Measurements from ENCODE around the gene IZUMO1. TPM values are rescaled to one million over a fixed set of nuclear protein-coding genes. Genes with fewer than 3 reads are reported as not detected.

The IZUMO1 gene
- total and polyA plus RNA-seq, 2 of the 4 experiments (the other 2 are of a cell fraction), result not detected

DNA sequence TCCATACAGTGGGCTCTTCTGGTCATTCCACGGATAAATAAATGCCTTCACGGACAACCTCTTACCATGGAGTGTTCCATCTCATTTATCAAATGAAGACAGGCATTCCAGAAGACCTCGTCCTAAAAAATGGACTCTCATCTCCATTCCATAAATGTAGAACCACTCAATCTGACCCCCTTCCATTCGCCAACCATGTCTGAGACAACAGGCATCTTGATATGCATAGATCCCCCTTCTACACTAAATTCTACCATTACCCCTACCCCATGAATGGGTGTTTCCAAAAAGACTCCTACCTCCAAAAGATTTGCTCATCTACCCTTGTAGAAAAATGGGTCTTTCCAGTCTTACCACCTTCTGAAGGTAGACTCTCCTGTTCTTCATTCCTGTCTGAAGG lies 15.3 kb downstream of the IZUMO1 start:
- Histone ChIP-seq H3K9me1 (ENCODE audit: insufficient read depth, low read length) (no peaks in the 10 kb centered on the region), H2AK5ac (ENCODE audit: low read depth, low read length) (no peak overlapping the region), H2BK20ac (ENCODE audit: low read depth, low read length) (no peak overlapping the region), H3K27me3 (ENCODE audit: control insufficient read depth, insufficient read depth, low read length) (peaks cover 14% of the 10 kb centered on the region), H3K23ac (ENCODE audit: low read depth, low read length) (no peak overlapping the region), H4K5ac (ENCODE audit: low read depth, low read length) (no peak overlapping the region), H2AFZ (replicated peaks; ENCODE audit: low read length, poor library complexity) (no peak overlapping the region), H3K36me3 (ENCODE audit: control insufficient read depth, insufficient read depth, low read length) (no peaks in the 10 kb centered on the region), H3K9ac (ENCODE audit: low read depth, low read length) (no peak overlapping the region), H2AK9ac (replicated peaks; ENCODE audit: low read depth, low read length, poor library complexity) (no peak overlapping the region), H3K56ac (ENCODE audit: extremely low read depth, insufficient read depth, low read length) (no peak overlapping the region), H4K20me1 (ENCODE audit: insufficient read depth, low read length) (no peaks in the 10 kb centered on the region), H3K4me2 (ENCODE audit: low read depth, low read length) (no peak overlapping the region), H3K4ac (ENCODE audit: low read depth, low read length) (no peak overlapping the region), H2BK15ac (ENCODE audit: low read depth, low read length) (no peak overlapping the region), H2BK5ac (ENCODE audit: low read depth, low read length, poor library complexity, severe bottlenecking) (no peak overlapping the region), H2BK120ac (ENCODE audit: low read depth, low read length) (no peak overlapping the region), H3K4me1 (ENCODE audit: control insufficient read depth, insufficient read depth, low read length) (no peaks in the 10 kb centered on the region), H3K4me3 (ENCODE audit: insufficient read depth, low read depth, low read length) (no peak overlapping the region), H3K27ac (ENCODE audit: insufficient read depth, low read length) (no peak overlapping the region), H4K8ac (ENCODE audit: low read depth in 2 of 2, low read length in 2 of 2) (no peak overlapping the region), H3K79me1 (ENCODE audit: low read depth in 1 of 2, low read length in 2 of 2) (no peaks in the 10 kb centered on the region), H3K18ac (ENCODE audit: low read depth, low read length) (no peak overlapping the region), H4K91ac (ENCODE audit: insufficient read depth, low read depth, low read length) (no peak overlapping the region), H3K9me3 (ENCODE audit: control insufficient read depth, insufficient read depth, low read length) (peaks cover 3% of the 10 kb centered on the region), H3K14ac (replicated peaks; ENCODE audit: low read depth, low read length) (no peak overlapping the region)
- no peak for TF ChIP-seq MXI1 (IDR thresholded peaks at IDR 0.05; ENCODE audit: borderline replicate concordance, low read depth, low read length)
- no peak for TF ChIP-seq CHD1 (IDR thresholded peaks at IDR 0.05; ENCODE audit: low read depth, low read length)
- TF ChIP-seq MAFK (IDR thresholded peaks at IDR 0.05; ENCODE audit: low read depth, low read length), result no peak
- TF ChIP-seq, protein P1, sequence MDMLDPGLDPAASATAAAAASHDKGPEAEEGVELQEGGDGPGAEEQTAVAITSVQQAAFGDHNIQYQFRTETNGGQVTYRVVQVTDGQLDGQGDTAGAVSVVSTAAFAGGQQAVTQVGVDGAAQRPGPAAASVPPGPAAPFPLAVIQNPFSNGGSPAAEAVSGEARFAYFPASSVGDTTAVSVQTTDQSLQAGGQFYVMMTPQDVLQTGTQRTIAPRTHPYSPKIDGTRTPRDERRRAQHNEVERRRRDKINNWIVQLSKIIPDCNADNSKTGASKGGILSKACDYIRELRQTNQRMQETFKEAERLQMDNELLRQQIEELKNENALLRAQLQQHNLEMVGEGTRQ (IDR thresholded peaks at IDR 0.05; ENCODE audit: low read depth, low read length), result no peak
- no peak for TF ChIP-seq SMC3 (IDR thresholded peaks at IDR 0.05; ENCODE audit: low read depth, low read length)
- TF ChIP-seq, protein P2, sequence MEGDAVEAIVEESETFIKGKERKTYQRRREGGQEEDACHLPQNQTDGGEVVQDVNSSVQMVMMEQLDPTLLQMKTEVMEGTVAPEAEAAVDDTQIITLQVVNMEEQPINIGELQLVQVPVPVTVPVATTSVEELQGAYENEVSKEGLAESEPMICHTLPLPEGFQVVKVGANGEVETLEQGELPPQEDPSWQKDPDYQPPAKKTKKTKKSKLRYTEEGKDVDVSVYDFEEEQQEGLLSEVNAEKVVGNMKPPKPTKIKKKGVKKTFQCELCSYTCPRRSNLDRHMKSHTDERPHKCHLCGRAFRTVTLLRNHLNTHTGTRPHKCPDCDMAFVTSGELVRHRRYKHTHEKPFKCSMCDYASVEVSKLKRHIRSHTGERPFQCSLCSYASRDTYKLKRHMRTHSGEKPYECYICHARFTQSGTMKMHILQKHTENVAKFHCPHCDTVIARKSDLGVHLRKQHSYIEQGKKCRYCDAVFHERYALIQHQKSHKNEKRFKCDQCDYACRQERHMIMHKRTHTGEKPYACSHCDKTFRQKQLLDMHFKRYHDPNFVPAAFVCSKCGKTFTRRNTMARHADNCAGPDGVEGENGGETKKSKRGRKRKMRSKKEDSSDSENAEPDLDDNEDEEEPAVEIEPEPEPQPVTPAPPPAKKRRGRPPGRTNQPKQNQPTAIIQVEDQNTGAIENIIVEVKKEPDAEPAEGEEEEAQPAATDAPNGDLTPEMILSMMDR (conservative IDR thresholded peaks at IDR 0.05; ENCODE audit: low read depth, low read length), result no peak
- no peak for TF ChIP-seq FOS (IDR thresholded peaks at IDR 0.05; ENCODE audit: low read depth, low read length)
- TF ChIP-seq NFE2L2 (IDR thresholded peaks at IDR 0.05; ENCODE audit: low read depth, low read length), result no peak
- TF ChIP-seq, protein P3, sequence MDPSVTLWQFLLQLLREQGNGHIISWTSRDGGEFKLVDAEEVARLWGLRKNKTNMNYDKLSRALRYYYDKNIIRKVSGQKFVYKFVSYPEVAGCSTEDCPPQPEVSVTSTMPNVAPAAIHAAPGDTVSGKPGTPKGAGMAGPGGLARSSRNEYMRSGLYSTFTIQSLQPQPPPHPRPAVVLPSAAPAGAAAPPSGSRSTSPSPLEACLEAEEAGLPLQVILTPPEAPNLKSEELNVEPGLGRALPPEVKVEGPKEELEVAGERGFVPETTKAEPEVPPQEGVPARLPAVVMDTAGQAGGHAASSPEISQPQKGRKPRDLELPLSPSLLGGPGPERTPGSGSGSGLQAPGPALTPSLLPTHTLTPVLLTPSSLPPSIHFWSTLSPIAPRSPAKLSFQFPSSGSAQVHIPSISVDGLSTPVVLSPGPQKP (IDR thresholded peaks at IDR 0.05; ENCODE audit: borderline replicate concordance, low read depth, low read length), result no peak
- TF ChIP-seq BHLHE40 (IDR thresholded peaks at IDR 0.05; ENCODE audit: low read depth, low read length), result no peak
- TF ChIP-seq MAZ (IDR thresholded peaks at IDR 0.05; ENCODE audit: borderline replicate concordance, low read depth, low read length), result no peak
- TF ChIP-seq RAD21 (IDR thresholded peaks at IDR 0.05; ENCODE audit: low read length), result no peak
- TF ChIP-seq CEBPB (IDR thresholded peaks at IDR 0.05; ENCODE audit: low read depth, low read length), result no peak
- no peak for TF ChIP-seq POLR2A (IDR thresholded peaks at IDR 0.05; ENCODE audit: low read depth, low read length)
- ChIA-PET POLR2A (ENCODE audit: unreplicated experiment) (no interaction called here), CTCF (interaction anchor here (1.2 kb wide), 1 partner anchor 11 kb away, joined by 3 read pairs; no protein-coding TSS in a partner anchor)
- intact Hi-C loops (cut with micrococcal nuclease) (no loop called here), dilution Hi-C loops (cut with HindIII; ENCODE audit: low sequenced_read_pairs, unreplicated experiment) (no loop called here), in situ Hi-C loops (cut with MboI; ENCODE audit: low sequenced_read_pairs) (no loop called here)
- ATAC-seq (ENCODE audit: low read depth) (no peak), DNase-seq (no peak)
- BruUV-seq (replicated peaks), result no TSS peak
- 82% methylated on average over 3 of the region's 4 CpGs; no CpG with 5 or more reads in 1 of the 2 experiments for WGBS, 2 experiments (ENCODE audit: extremely low coverage in 2 of 2, insufficient read length in 1 of 2)
